ENCODE results near the gene HBM.

- TF ChIP-seq ZNF549 (tag by site-specific recombination; IDR thresholded peaks at IDR 0.05) (no peak), ZNF776 (tag by site-specific recombination; IDR thresholded peaks at IDR 0.05; ENCODE audit: borderline replicate concordance) (no peak), ZNF530 (tag by site-specific recombination; IDR thresholded peaks at IDR 0.05; ENCODE audit: low read depth) (no peak), CTCF (tag by site-specific recombination; IDR thresholded peaks at IDR 0.05) (no peak), ZNF133 (tag by site-specific recombination; IDR thresholded peaks at IDR 0.05) (no peak), ZNF514 (tag by site-specific recombination; IDR thresholded peaks at IDR 0.05) (no peak), MYNN (tag by site-specific recombination; IDR thresholded peaks at IDR 0.05; ENCODE audit: borderline replicate concordance) (no peak), REST (tag by site-specific recombination; IDR thresholded peaks at IDR 0.05) (no peak), YY1 (tag by site-specific recombination; IDR thresholded peaks at IDR 0.05) (no peak), HOXD13 (CRISPR knock-in tag; IDR thresholded peaks at IDR 0.05; ENCODE audit: borderline replicate concordance) (no peak), ZNF768 (tag by site-specific recombination; IDR thresholded peaks at IDR 0.05) (no peak)
Observed at GRCh38 chr16:180101-180675, 14.4 kb downstream of the HBM start, which contains the start of gene HBQ1.

All from HEK293 (cell line).